GM13977 (cell line): ENCODE measurements around the gene NLRC3.

Experiments
- DNase-seq: peaks from one replicate; pipeline ENCODE4 v3.0.0; 2012; ENCODE audit warnings: low spot score
- in situ Hi-C: fragments of 300-500 bp; cut with MboI; formaldehyde crosslinking; loops from one replicate; pipeline ENCODE4 v1.12.0; 2022; ENCODE audit warnings: low sequenced_read_pairs, low pct_unique_long_range_greater_than_20kb, mixed read lengths, inconsistent platforms; ENCODE audit not compliant: unreplicated experiment
- TF ChIP-seq, protein P1 (sequence below): IDR thresholded peaks from 2 replicates; pipeline ENCODE4 v1.5.1; 2012; ENCODE audit warnings: mild to moderate bottlenecking, control low read depth; ENCODE audit not compliant: insufficient read depth; ENCODE audit errors: extremely low read depth, missing control alignments

NLRC3 gene

GRCh38 chr16:3546986-3547682, 30.1 kb downstream of the NLRC3 start:
- TF ChIP-seq, protein P1, sequence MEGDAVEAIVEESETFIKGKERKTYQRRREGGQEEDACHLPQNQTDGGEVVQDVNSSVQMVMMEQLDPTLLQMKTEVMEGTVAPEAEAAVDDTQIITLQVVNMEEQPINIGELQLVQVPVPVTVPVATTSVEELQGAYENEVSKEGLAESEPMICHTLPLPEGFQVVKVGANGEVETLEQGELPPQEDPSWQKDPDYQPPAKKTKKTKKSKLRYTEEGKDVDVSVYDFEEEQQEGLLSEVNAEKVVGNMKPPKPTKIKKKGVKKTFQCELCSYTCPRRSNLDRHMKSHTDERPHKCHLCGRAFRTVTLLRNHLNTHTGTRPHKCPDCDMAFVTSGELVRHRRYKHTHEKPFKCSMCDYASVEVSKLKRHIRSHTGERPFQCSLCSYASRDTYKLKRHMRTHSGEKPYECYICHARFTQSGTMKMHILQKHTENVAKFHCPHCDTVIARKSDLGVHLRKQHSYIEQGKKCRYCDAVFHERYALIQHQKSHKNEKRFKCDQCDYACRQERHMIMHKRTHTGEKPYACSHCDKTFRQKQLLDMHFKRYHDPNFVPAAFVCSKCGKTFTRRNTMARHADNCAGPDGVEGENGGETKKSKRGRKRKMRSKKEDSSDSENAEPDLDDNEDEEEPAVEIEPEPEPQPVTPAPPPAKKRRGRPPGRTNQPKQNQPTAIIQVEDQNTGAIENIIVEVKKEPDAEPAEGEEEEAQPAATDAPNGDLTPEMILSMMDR, result no peak
- no peak for DNase-seq
- in situ Hi-C loops, result no loop called here

GRCh38 chr16:3542601-3543373, 34.4 kb downstream of the NLRC3 start:
- TF ChIP-seq, protein P1, result no peak
- in situ Hi-C loops, result no loop called here
- DNase-seq, result no peak

DNA sequence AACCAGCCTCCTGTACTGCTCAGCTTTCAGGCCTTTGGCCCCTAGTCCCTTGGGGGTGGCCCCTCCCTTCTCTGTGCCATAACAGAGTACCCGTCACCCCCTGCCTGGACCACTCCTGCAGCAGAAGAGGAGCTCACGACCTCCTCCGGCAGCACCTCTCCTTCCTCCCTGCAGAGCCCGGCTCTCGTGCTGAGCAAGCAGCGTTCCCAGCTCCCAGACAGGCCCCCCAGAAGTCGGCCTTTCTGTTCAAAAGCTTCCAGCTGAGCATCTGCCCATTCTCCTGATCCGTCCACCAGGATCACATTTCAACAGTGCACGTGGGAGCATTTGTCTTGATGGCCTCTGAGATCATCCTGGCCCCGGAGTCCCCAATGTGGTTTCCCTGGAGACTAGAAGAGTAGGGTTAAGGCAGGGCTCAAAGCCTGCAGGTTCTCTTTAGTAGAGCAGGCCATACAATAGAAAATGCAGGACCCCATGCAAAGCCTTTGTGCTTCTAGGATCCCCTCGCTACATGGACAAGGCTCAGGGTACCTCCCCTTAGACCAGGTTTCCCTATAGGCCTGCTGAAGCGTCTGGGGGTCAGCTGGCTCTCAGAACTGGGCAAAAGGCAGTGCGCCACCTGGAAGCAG, 35.6 kb downstream of the NLRC3 start:
- no peak for DNase-seq
- TF ChIP-seq, protein P1, result no peak
- in situ Hi-C loops, result no loop called here

DNA sequence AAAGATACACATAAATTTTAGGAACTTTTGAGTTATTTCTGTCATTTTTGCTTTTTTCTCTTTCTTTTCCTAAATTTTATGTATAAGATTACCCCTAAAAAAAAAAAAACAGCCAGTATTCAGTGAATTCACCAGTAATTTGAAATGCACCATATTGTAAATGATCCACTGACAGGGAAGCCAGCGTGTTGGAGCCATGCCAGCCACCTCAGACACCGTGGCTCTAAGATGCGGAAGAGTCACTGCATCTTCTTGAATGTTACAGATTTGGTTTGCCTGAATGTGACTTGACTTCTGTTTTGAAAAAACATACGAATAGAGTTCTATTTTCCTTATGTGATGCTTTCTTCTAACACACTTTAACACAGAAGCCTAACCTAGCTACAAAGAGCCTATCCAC, 39.0 kb downstream of the NLRC3 start:
- DNase-seq, result no peak
- TF ChIP-seq, protein P1, result no peak
- in situ Hi-C loops, result no loop called here

DNA sequence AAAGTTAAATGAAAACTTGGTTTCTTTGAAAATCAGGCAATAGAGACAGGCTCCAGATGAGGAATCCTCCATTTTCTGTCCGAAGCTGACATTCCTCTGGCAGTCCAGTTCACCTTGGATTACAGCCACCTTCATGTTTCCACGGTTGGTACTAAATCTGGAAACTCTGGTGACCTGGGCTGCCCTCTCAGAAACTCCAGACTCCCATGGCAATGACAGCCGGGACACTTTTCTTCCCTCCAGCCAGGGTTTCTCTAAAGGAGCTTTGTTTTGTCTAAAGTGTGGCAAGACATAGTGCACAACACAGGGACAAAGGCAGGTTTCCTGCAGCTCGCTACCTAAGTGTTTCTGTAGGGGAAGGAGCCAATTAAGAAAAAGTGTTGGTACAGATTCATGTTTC, 40.4 kb downstream of the NLRC3 start:
- no peak for DNase-seq
- in situ Hi-C loops, result no loop called here
- TF ChIP-seq, protein P1, result no peak

- TF ChIP-seq, protein P1, result no peak
- DNase-seq, result no peak
- in situ Hi-C loops, result no loop called here
Observed at GRCh38 chr16:3536271-3536731, 40.9 kb downstream of the NLRC3 start.
